Stimulated activated naive CD8-positive, alpha-beta T cell treated with anti-CD3 and anti-CD28 coated beads, Interleukin-15, Interleukin-2, amounts not matched to agents 100 ng/mL and 50 ng/mL, for 24 hours (primary cell): Measurements from ENCODE around the gene RASA2.
A peak's percentile ranks its signal among the peaks of the same experiment; 100 is the strongest.

Experiments
- H3K27ac Mint-ChIP-seq: one replicate; pipeline ENCODE4 v1.8.0; 2021; ENCODE audit warnings: mild to moderate bottlenecking, mixed read lengths
- H3K27me3 Mint-ChIP-seq: one replicate; pipeline ENCODE4 v1.8.0; 2021; ENCODE audit warnings: mixed read lengths
- H3K36me3 Mint-ChIP-seq: one replicate; pipeline ENCODE4 v1.8.0; 2021; ENCODE audit warnings: low read depth, mixed read lengths
- H3K4me1 Mint-ChIP-seq: one replicate; pipeline ENCODE4 v1.8.0; 2021; ENCODE audit warnings: low read depth, mixed read lengths
- H3K4me3 Mint-ChIP-seq: one replicate; pipeline ENCODE4 v1.8.0; 2021; ENCODE audit warnings: mild to moderate bottlenecking, mixed read lengths
- H3K9me3 Mint-ChIP-seq: one replicate; pipeline ENCODE4 v1.8.0; 2021; ENCODE audit warnings: mixed read lengths

RASA2 gene

DNA sequence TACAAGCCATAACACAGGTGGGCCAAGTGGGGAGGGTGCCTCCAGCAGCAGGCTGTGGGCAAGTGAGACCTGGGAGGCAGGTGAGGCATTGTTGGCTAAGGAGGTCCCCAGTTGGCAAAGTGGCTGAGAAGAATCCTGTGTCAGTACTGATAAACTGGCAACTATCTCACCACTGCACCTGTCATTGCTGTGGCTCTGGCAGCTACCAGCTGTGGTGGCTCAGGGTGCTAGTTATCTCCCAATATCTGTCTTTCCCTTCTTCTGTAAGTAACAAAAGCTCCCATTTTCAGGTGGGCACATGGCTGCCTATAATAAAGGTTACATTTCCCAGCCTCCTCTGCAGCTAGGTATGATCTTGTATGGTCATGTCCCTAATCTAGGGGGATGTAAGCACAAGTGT, 170.7 kb downstream of the RASA2 start:
- Mint-ChIP-seq H3K4me3 (no peak overlapping the region), H3K36me3 (no peaks in the 10 kb centered on the region), H3K4me1 (peaks cover 3% of the 10 kb centered on the region)

DNA sequence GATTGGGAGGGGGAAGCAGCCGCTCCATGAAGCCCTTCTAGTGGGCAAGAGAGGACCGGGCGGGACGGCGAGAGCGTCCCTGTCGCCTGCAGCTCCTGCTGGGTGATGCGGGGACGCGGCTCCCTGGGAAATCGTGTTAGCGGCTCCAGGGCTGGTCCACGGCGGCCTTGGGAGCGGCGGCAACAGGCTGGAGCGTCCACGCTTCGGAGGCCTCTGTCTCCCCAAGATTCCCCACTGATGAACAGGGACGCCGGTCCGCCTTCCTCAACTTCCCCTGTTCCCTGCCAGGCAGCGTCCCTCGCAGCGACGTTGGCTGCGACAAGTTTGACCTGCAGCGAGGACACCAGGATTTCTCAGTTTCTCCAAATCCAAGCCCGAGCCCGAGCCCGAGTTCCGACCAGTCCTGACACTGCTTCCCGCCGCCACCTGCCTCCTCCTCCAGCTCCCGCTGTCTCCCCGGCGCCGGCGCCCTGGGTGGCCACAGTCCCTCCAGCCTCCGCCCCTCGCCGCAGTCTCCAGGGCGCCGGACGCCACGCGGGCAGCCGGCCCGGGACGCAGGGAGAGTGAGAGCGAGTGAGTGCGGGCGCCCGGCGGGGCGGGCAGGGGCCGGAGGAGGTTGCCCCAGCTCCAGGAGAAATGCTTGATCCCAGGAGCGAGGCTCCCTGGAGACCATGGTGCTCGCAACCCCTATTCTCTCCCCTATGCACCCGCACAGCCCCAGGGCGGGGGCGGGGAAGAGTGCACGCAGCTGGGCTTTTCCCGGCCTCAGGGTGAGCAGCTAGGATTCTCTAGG, 173.2 kb downstream of the RASA2 start:
- H3K36me3 Mint-ChIP-seq: no peaks in the 10 kb centered on the region
- H3K4me3 Mint-ChIP-seq: peak overlapping the region; percentile 78
- peaks cover 3% of the 10 kb centered on the region for H3K4me1 Mint-ChIP-seq
- no peaks in the 10 kb centered on the region for H3K9me3 Mint-ChIP-seq
- no peak overlapping the region for H3K27ac Mint-ChIP-seq
- H3K27me3 Mint-ChIP-seq: peaks cover 67% of the 10 kb centered on the region

More for the DNA sequence above, 170.7 kb downstream of the RASA2 start:
- Mint-ChIP-seq H3K9me3 (no peaks in the 10 kb centered on the region), H3K27me3 (peaks cover 65% of the 10 kb centered on the region), H3K27ac (no peak overlapping the region)

DNA sequence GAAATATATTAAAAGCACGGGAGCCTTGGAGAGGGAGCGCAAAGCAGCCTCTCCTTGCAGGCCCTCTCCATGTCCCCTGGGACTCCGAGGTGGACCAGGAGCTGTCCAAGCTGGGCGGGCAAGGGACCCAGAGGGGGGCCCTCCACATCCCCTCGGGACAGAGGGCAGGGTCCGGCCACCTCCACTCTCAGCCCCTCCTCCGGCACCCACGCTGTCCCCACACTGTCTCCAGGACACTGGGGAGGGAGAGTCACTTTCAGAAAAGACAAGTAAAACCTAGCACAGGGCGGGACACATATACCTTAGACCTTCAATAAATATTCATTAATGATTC, 173.8 kb downstream of the RASA2 start:
- Mint-ChIP-seq H3K36me3 (no peaks in the 10 kb centered on the region), H3K27ac (no peak overlapping the region), H3K9me3 (no peaks in the 10 kb centered on the region), H3K4me3 (no peak overlapping the region), H3K27me3 (peaks cover 67% of the 10 kb centered on the region), H3K4me1 (peaks cover 3% of the 10 kb centered on the region)

GRCh38 chr3:141661229-141662196, 174.7 kb downstream of the RASA2 start:
- Mint-ChIP-seq H3K4me3 (no peak overlapping the region), H3K9me3 (no peaks in the 10 kb centered on the region), H3K27me3 (peaks cover 64% of the 10 kb centered on the region), H3K4me1 (peaks cover 3% of the 10 kb centered on the region), H3K36me3 (no peaks in the 10 kb centered on the region), H3K27ac (no peak overlapping the region)

DNA sequence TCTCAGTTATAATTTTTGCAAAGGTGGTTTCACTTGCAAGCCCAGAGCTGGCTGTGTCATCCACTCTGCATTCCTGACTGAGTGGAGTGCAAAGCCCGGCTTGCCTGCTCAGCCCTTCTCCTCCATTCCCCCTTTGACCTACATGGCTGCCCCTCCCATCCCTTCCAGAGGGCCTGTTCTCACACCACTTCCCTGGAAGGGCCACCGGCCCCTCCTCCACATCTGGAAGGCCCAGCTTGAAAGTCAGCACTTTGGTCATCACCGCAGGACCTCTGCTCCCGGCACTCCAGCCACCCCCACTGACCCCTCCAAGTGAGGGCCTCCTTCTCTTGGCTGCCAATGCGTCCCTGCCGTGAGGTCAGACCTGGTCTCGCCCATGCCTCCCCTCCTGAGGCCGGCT, 177.2 kb downstream of the RASA2 start:
- peaks cover 4% of the 10 kb centered on the region for H3K9me3 Mint-ChIP-seq
- no peaks in the 10 kb centered on the region for H3K36me3 Mint-ChIP-seq
- H3K27me3 Mint-ChIP-seq: peaks cover 39% of the 10 kb centered on the region
- no peak overlapping the region for H3K4me3 Mint-ChIP-seq
- H3K4me1 Mint-ChIP-seq: peaks cover 3% of the 10 kb centered on the region
- no peak overlapping the region for H3K27ac Mint-ChIP-seq
